ENCODE measurements around the gene IL18R1.

DNA sequence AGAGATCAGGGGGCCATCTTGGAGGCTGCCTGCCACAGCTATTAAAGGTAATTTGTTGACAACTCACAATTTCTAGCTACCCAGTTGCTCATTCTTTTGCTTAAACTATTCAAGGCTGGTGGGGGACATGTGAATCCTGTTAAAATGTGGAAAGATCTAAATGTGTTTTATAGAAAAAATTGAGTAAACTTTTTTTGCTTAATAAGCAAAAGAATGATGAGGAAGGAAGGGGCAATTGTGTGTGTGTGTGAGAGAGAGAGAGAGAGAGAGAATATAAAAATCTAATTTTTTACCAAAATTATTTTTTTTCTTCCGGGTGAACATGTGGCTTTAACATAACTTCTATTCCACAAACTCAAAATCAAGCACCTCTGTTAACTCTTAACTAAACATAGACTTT lies 49.5 kb upstream of the IL18R1 start:
- no peak for TF ChIP-seq POLR2A (IDR thresholded peaks at IDR 0.05)
- TF ChIP-seq, protein P1, sequence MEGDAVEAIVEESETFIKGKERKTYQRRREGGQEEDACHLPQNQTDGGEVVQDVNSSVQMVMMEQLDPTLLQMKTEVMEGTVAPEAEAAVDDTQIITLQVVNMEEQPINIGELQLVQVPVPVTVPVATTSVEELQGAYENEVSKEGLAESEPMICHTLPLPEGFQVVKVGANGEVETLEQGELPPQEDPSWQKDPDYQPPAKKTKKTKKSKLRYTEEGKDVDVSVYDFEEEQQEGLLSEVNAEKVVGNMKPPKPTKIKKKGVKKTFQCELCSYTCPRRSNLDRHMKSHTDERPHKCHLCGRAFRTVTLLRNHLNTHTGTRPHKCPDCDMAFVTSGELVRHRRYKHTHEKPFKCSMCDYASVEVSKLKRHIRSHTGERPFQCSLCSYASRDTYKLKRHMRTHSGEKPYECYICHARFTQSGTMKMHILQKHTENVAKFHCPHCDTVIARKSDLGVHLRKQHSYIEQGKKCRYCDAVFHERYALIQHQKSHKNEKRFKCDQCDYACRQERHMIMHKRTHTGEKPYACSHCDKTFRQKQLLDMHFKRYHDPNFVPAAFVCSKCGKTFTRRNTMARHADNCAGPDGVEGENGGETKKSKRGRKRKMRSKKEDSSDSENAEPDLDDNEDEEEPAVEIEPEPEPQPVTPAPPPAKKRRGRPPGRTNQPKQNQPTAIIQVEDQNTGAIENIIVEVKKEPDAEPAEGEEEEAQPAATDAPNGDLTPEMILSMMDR (IDR thresholded peaks at IDR 0.05), result no peak
